CD4-positive, alpha-beta T cell (primary cell): Measurements from ENCODE around the gene DIP2C. TPM values are rescaled to one million over a fixed set of nuclear protein-coding genes. Genes with fewer than 3 reads are reported as not detected.

ENCODE experiments used
- ATAC-seq: fragments of 200-7000 bp; cut with Tn5 transposase; one replicate; pipeline ENCODE4 v1.10.0; 2022; ENCODE audit warnings: mild to moderate bottlenecking; ENCODE audit not compliant: poor library complexity
- CTCF ChIA-PET: fragments of 350-600 bp; sonication (Branson Sonifier 250); formaldehyde crosslinking; loops from one replicate; lab custom pipeline; 2021; ENCODE audit warnings: antibody characterized with exemption, inconsistent platforms; lab: Charles Lee
- POLR2A ChIA-PET: fragments of 350-600 bp; sonication (Branson Sonifier 250); formaldehyde crosslinking; loops from one replicate; lab custom pipeline; 2021; ENCODE audit warnings: antibody characterized with exemption, inconsistent platforms; lab: Charles Lee
- DNase-seq, 14 experiments: peaks; one replicate each; pipeline ENCODE4 v3.0.0-alpha.2; 2013 to 2020; ENCODE audit warnings: mixed read lengths in 2 of 14
- H3K27ac ChIP-seq, 2 donors: one replicate each; pipeline versions ENCODE4 v1.5.1 to v1.7.0; 2013; ENCODE audit warnings: low read length in 2 of 2, low read depth in 1 of 2, mild to moderate bottlenecking in 1 of 2
- H3K27me3 ChIP-seq, 2 experiments: 1 replicate in 1 of 2; 2 replicates in 1 of 2; pipeline versions ENCODE4 v1.6.1 to v1.7.0; 2013; ENCODE audit warnings: low read length in 2 of 2, control low read depth in 1 of 2, mild to moderate bottlenecking in 1 of 2, moderate library complexity in 1 of 2; ENCODE audit not compliant: insufficient read depth in 2 of 2, control insufficient read depth in 1 of 2
- H3K36me3 ChIP-seq: one replicate; pipeline ENCODE4 v1.6.1; 2013; ENCODE audit warnings: low read length, control low read depth; ENCODE audit not compliant: insufficient read depth
- H3K4me1 ChIP-seq: one replicate; pipeline ENCODE4 v1.6.1; 2013; ENCODE audit warnings: low read length, control low read depth; ENCODE audit not compliant: insufficient read depth
- H3K4me3 ChIP-seq: one replicate; pipeline ENCODE4 v1.5.1; 2013; ENCODE audit warnings: mild to moderate bottlenecking, low read length, moderate library complexity
- H3K9me3 ChIP-seq, 2 experiments: 1 replicate in 1 of 2; 2 replicates in 1 of 2; pipeline versions ENCODE4 v1.6.1 to v1.7.0; 2013; ENCODE audit warnings: low read length in 2 of 2, mild to moderate bottlenecking in 2 of 2, control low read depth in 1 of 2, moderate library complexity in 1 of 2; ENCODE audit not compliant: control insufficient read depth in 1 of 2, insufficient read depth in 1 of 2
- H3K27ac Mint-ChIP-seq: one replicate; pipeline ENCODE4 v1.8.0; 2020; ENCODE audit warnings: mixed read lengths
- H3K27me3 Mint-ChIP-seq: one replicate; pipeline ENCODE4 v1.8.0; 2021; ENCODE audit warnings: mixed read lengths
- H3K36me3 Mint-ChIP-seq: one replicate; pipeline ENCODE4 v1.8.0; 2021; ENCODE audit warnings: low read depth, mixed read lengths
- H3K4me1 Mint-ChIP-seq: one replicate; pipeline ENCODE4 v1.8.0; 2021; ENCODE audit warnings: low read depth, mixed read lengths
- H3K4me3 Mint-ChIP-seq: one replicate; pipeline ENCODE4 v1.8.0; 2020; ENCODE audit warnings: mild to moderate bottlenecking, mixed read lengths
- H3K9me3 Mint-ChIP-seq: one replicate; pipeline ENCODE4 v1.8.0; 2020; ENCODE audit warnings: mixed read lengths
- CTCF ChIP-seq: fragments of 200-600 bp; IDR thresholded peaks from one replicate; pipeline ENCODE4 v1.8.0; 2022; ENCODE audit warnings: antibody characterized with exemption, mild to moderate bottlenecking
- intact Hi-C, 2 experiments: fragments of 100-400 bp; cut with DNase I in 1 of 2; cut with micrococcal nuclease in 1 of 2; formaldehyde crosslinking; loops; one replicate each; pipeline versions ENCODE4 v1.15.1 to v1.9.0; 2023 to 2025; cut with DNase I, micrococcal nuclease
- total RNA-seq, 174 experiments: library from RNA in 2 of 174; stranded (reverse) in 2 of 174; gene quantifications; one replicate each; pipeline ENCODE4 v1.2.3 and lab custom pipeline; 2021 to 2026

DIP2C gene
- total RNA-seq, 2 experiments from 2014 or later, result 4.1 TPM

- ATAC-seq, result no peak
- ChIA-PET POLR2A (no interaction called here), CTCF (no interaction called here)
- no peaks in the 10 kb centered on the region for H3K4me1 ChIP-seq
- Mint-ChIP-seq H3K9me3 (no peaks in the 10 kb centered on the region), H3K4me1 (no peaks in the 10 kb centered on the region), H3K36me3 (peaks cover 42% of the 10 kb centered on the region), H3K4me3 (no peak overlapping the region), H3K27me3 (no peaks in the 10 kb centered on the region), H3K27ac (no peak overlapping the region)
- DNase-seq, result no peak
- no peaks in the 10 kb centered on the region for H3K27me3 ChIP-seq
- no peak overlapping the region for H3K27ac ChIP-seq
- H3K4me3 ChIP-seq, result no peak overlapping the region
- no peak for TF ChIP-seq CTCF
- H3K36me3 ChIP-seq, result peaks cover 8% of the 10 kb centered on the region
- H3K9me3 ChIP-seq, result no peaks in the 10 kb centered on the region
- intact Hi-C loops, result no loop called here
These were observed 323.3 kb downstream of the DIP2C start for GRCh38 chr10:366186-366585.

GRCh38 chr10:364267-364775 lies 325.1 kb downstream of the DIP2C start:
- Mint-ChIP-seq H3K4me3 (no peak overlapping the region), H3K36me3 (peaks cover 37% of the 10 kb centered on the region), H3K9me3 (no peaks in the 10 kb centered on the region), H3K4me1 (no peaks in the 10 kb centered on the region), H3K27me3 (no peaks in the 10 kb centered on the region), H3K27ac (no peak overlapping the region)
- no peak for DNase-seq
- intact Hi-C loops, result no loop called here
- Histone ChIP-seq H3K4me3 (no peak overlapping the region), H3K36me3 (peaks cover 8% of the 10 kb centered on the region), H3K4me1 (no peaks in the 10 kb centered on the region), H3K27me3 (no peaks in the 10 kb centered on the region), H3K27ac (no peak overlapping the region), H3K9me3 (no peaks in the 10 kb centered on the region)
- ATAC-seq, result no peak
- no peak for TF ChIP-seq CTCF
- POLR2A ChIA-PET, result no interaction called here
- CTCF ChIA-PET, result no interaction called here

GRCh38 chr10:363152-363551 lies 326.3 kb downstream of the DIP2C start:
- DNase-seq (no peak), ATAC-seq (no peak)
- Histone ChIP-seq H3K27ac (no peak overlapping the region), H3K9me3 (no peaks in the 10 kb centered on the region), H3K4me1 (no peaks in the 10 kb centered on the region), H3K36me3 (peaks cover 5% of the 10 kb centered on the region), H3K27me3 (no peaks in the 10 kb centered on the region), H3K4me3 (no peak overlapping the region)
- POLR2A ChIA-PET, result no interaction called here
- CTCF ChIA-PET, result no interaction called here
- peaks cover 37% of the 10 kb centered on the region for H3K36me3 Mint-ChIP-seq
- no peaks in the 10 kb centered on the region for H3K4me1 Mint-ChIP-seq
- no peak overlapping the region for H3K27ac Mint-ChIP-seq
- no peaks in the 10 kb centered on the region for H3K27me3 Mint-ChIP-seq
- no peak for TF ChIP-seq CTCF
- intact Hi-C loops, result no loop called here
- H3K9me3 Mint-ChIP-seq, result no peaks in the 10 kb centered on the region
- no peak overlapping the region for H3K4me3 Mint-ChIP-seq
